CD4-positive, alpha-beta T cell (primary cell): ENCODE measurements around the gene BTBD1. TPM values are rescaled to one million over a fixed set of nuclear protein-coding genes. Genes with fewer than 3 reads are reported as not detected.
A peak's percentile ranks its signal among the peaks of the same experiment; 100 is the strongest.
"Not testable (repeated sequence)": the region's sequence is repeated elsewhere in the genome, so short reads cannot be mapped to it uniquely, and the experiment has no call there.

Experiments used
- ATAC-seq: fragments of 200-7000 bp; cut with Tn5 transposase; one replicate; pipeline ENCODE4 v1.10.0; 2022; ENCODE audit warnings: mild to moderate bottlenecking; ENCODE audit not compliant: poor library complexity
- CTCF ChIA-PET: fragments of 350-600 bp; sonication (Branson Sonifier 250); formaldehyde crosslinking; loops from one replicate; lab custom pipeline; 2021; ENCODE audit warnings: antibody characterized with exemption, inconsistent platforms; lab: Charles Lee
- POLR2A ChIA-PET: fragments of 350-600 bp; sonication (Branson Sonifier 250); formaldehyde crosslinking; loops from one replicate; lab custom pipeline; 2021; ENCODE audit warnings: antibody characterized with exemption, inconsistent platforms; lab: Charles Lee
- DNase-seq, 14 experiments: peaks; one replicate each; pipeline ENCODE4 v3.0.0-alpha.2; 2013 to 2020; ENCODE audit warnings: mixed read lengths in 2 of 14
- H3K27ac ChIP-seq, 2 donors: one replicate each; pipeline versions ENCODE4 v1.5.1 to v1.7.0; 2013; ENCODE audit warnings: low read length in 2 of 2, low read depth in 1 of 2, mild to moderate bottlenecking in 1 of 2
- H3K27me3 ChIP-seq, 2 experiments: 1 replicate in 1 of 2; 2 replicates in 1 of 2; pipeline versions ENCODE4 v1.6.1 to v1.7.0; 2013; ENCODE audit warnings: low read length in 2 of 2, control low read depth in 1 of 2, mild to moderate bottlenecking in 1 of 2, moderate library complexity in 1 of 2; ENCODE audit not compliant: insufficient read depth in 2 of 2, control insufficient read depth in 1 of 2
- H3K36me3 ChIP-seq: one replicate; pipeline ENCODE4 v1.6.1; 2013; ENCODE audit warnings: low read length, control low read depth; ENCODE audit not compliant: insufficient read depth
- H3K4me1 ChIP-seq: one replicate; pipeline ENCODE4 v1.6.1; 2013; ENCODE audit warnings: low read length, control low read depth; ENCODE audit not compliant: insufficient read depth
- H3K4me3 ChIP-seq: one replicate; pipeline ENCODE4 v1.5.1; 2013; ENCODE audit warnings: mild to moderate bottlenecking, low read length, moderate library complexity
- H3K9me3 ChIP-seq, 2 experiments: 1 replicate in 1 of 2; 2 replicates in 1 of 2; pipeline versions ENCODE4 v1.6.1 to v1.7.0; 2013; ENCODE audit warnings: low read length in 2 of 2, mild to moderate bottlenecking in 2 of 2, control low read depth in 1 of 2, moderate library complexity in 1 of 2; ENCODE audit not compliant: control insufficient read depth in 1 of 2, insufficient read depth in 1 of 2
- H3K27ac Mint-ChIP-seq: one replicate; pipeline ENCODE4 v1.8.0; 2020; ENCODE audit warnings: mixed read lengths
- H3K27me3 Mint-ChIP-seq: one replicate; pipeline ENCODE4 v1.8.0; 2021; ENCODE audit warnings: mixed read lengths
- H3K36me3 Mint-ChIP-seq: one replicate; pipeline ENCODE4 v1.8.0; 2021; ENCODE audit warnings: low read depth, mixed read lengths
- H3K4me1 Mint-ChIP-seq: one replicate; pipeline ENCODE4 v1.8.0; 2021; ENCODE audit warnings: low read depth, mixed read lengths
- H3K4me3 Mint-ChIP-seq: one replicate; pipeline ENCODE4 v1.8.0; 2020; ENCODE audit warnings: mild to moderate bottlenecking, mixed read lengths
- H3K9me3 Mint-ChIP-seq: one replicate; pipeline ENCODE4 v1.8.0; 2020; ENCODE audit warnings: mixed read lengths
- CTCF ChIP-seq: fragments of 200-600 bp; IDR thresholded peaks from one replicate; pipeline ENCODE4 v1.8.0; 2022; ENCODE audit warnings: antibody characterized with exemption, mild to moderate bottlenecking
- intact Hi-C, 2 experiments: fragments of 100-400 bp; cut with DNase I in 1 of 2; cut with micrococcal nuclease in 1 of 2; formaldehyde crosslinking; loops; one replicate each; pipeline versions ENCODE4 v1.15.1 to v1.9.0; 2023 to 2025; cut with DNase I, micrococcal nuclease
- total RNA-seq, 174 experiments: library from RNA in 2 of 174; stranded (reverse) in 2 of 174; gene quantifications; one replicate each; pipeline ENCODE4 v1.2.3 and lab custom pipeline; 2021 to 2026

The BTBD1 gene
- total RNA-seq, 2 experiments from 2014 or later: 26.3 to 27.5 TPM

GRCh38 chr15:83098079-83098478 is 31.0 kb upstream of the BTBD1 start:
- Mint-ChIP-seq H3K9me3 (no peaks in the 10 kb centered on the region), H3K4me1 (no peaks in the 10 kb centered on the region), H3K36me3 (no peaks in the 10 kb centered on the region), H3K4me3 (no peak overlapping the region), H3K27ac (no peak overlapping the region), H3K27me3 (peaks cover 43% of the 10 kb centered on the region)
- Histone ChIP-seq H3K27ac (no peak overlapping the region), H3K36me3 (no peaks in the 10 kb centered on the region), H3K4me3 (no peak overlapping the region), H3K27me3 (peaks cover 8 to 9% of the 10 kb centered on the region in 2 experiments), H3K4me1 (no peaks in the 10 kb centered on the region), H3K9me3 (no peaks in the 10 kb centered on the region)
- TF ChIP-seq CTCF: no peak
- POLR2A ChIA-PET: no interaction called here
- DNase-seq (no peak), ATAC-seq (no peak)
- intact Hi-C loops: no loop called here
- CTCF ChIA-PET: no interaction called here

- intact Hi-C loops: no loop called here
Observed at GRCh38 chr15:83094583-83094982, 27.5 kb upstream of the BTBD1 start.

DNA sequence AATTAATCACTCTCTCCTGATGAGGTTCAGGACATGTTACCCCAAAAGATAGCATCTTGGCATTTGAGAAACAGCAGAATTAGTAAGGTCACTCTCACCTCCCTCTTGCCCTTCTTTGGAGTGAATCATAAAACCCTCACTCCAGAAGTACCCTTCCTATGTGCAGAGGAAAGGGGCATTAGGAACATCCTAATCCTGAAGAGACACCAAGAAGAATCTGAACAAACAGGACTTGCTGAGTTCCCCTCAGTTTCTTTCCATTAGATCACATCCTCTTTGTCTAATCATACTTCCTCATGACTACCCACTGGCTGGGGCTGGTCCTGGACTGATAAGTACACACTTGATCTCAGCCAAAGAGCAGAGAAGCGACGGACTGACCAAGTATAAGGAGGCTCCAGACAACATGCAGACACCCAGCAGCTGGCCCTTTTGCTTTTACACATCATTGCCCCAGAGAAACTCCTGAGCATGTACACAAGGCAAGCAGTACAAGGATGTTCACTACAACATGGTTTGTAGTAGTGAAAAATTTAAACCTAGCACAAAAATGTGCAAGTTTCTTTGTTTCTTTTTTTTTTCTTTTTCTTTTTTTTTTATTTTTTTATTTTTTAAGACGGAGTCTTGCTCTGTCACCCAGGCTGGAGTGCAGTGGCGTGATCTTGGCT is 25.4 kb upstream of the BTBD1 start:
- H3K4me3 Mint-ChIP-seq: no peak overlapping the region
- no peak for ATAC-seq
- peak in 3 of 14 experiments; percentile 15 to 42 (median 40) for DNase-seq
- no peaks in the 10 kb centered on the region for H3K36me3 ChIP-seq
- ChIA-PET POLR2A (no interaction called here), CTCF (no interaction called here)
- H3K9me3 ChIP-seq: no peaks in the 10 kb centered on the region
- no peak overlapping the region for H3K4me3 ChIP-seq
- H3K27me3 Mint-ChIP-seq: peaks cover 13% of the 10 kb centered on the region
- H3K27ac ChIP-seq: no peak overlapping the region
- H3K9me3 Mint-ChIP-seq: no peaks in the 10 kb centered on the region
- no peaks in the 10 kb centered on the region for H3K36me3 Mint-ChIP-seq
- no peak overlapping the region for H3K27ac Mint-ChIP-seq
- no peaks in the 10 kb centered on the region for H3K4me1 ChIP-seq
- no peaks in the 10 kb centered on the region for H3K4me1 Mint-ChIP-seq
- intact Hi-C loops: no loop called here
- no peaks in the 10 kb centered on the region for H3K27me3 ChIP-seq
- TF ChIP-seq CTCF: no peak

More at GRCh38 chr15:83094583-83094982, 27.5 kb upstream of the BTBD1 start:
- ChIA-PET POLR2A (no interaction called here), CTCF (no interaction called here)
- Histone ChIP-seq H3K36me3 (no peaks in the 10 kb centered on the region), H3K27me3 (peaks cover under 1 to 4% of the 10 kb centered on the region in 2 experiments), H3K4me3 (no peak overlapping the region), H3K9me3 (no peaks in the 10 kb centered on the region), H3K4me1 (no peaks in the 10 kb centered on the region), H3K27ac (no peak overlapping the region)
- DNase-seq: no peak
- Mint-ChIP-seq H3K27me3 (peaks cover 18% of the 10 kb centered on the region), H3K4me3 (no peak overlapping the region), H3K27ac (no peak overlapping the region), H3K4me1 (no peaks in the 10 kb centered on the region), H3K9me3 (no peaks in the 10 kb centered on the region), H3K36me3 (no peaks in the 10 kb centered on the region)
- no peak for ATAC-seq
- no peak for TF ChIP-seq CTCF

DNA sequence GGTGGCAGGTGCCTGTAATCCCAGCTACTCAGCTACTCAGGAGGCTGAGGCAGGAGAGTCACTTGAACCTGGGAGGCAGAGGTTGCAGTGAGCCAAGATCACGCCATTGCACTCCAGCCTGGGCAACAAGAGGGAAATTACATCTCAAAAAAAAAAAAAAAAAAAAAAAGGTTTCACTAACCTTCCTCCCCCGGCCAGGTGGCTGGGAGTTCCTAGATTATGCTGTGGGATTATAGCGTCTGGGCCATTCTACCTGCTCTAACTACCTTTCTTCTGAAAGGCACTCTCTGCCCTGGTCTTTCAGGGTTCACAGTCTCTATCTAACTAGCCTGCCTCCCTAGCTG is 24.9 kb upstream of the BTBD1 start:
- H3K4me1 ChIP-seq, H3K4me3 Mint-ChIP-seq, H3K27ac ChIP-seq, H3K36me3 Mint-ChIP-seq, ATAC-seq, H3K9me3 ChIP-seq, H3K4me3 ChIP-seq, POLR2A ChIA-PET, H3K9me3 Mint-ChIP-seq, H3K27ac Mint-ChIP-seq, H3K27me3 Mint-ChIP-seq, H3K27me3 ChIP-seq, CTCF ChIA-PET, H3K4me1 Mint-ChIP-seq, DNase-seq, H3K36me3 ChIP-seq, intact Hi-C loops: not testable (repeated sequence)
